GM19099 (cell line): ENCODE measurements around the gene UGDH.
A peak's percentile ranks its signal among the peaks of the same experiment; 100 is the strongest.

Source experiments
- POLR2A ChIP-seq: IDR thresholded peaks from 3 replicates; pipeline ENCODE4 v1.6.1; 2011; ENCODE audit warnings: low read depth; ENCODE audit not compliant: insufficient read length; ENCODE audit errors: extremely low read depth

UGDH gene

GRCh38 chr4:39476187-39476895 lies 50.9 kb downstream of the UGDH start:
- no peak for TF ChIP-seq POLR2A

DNA sequence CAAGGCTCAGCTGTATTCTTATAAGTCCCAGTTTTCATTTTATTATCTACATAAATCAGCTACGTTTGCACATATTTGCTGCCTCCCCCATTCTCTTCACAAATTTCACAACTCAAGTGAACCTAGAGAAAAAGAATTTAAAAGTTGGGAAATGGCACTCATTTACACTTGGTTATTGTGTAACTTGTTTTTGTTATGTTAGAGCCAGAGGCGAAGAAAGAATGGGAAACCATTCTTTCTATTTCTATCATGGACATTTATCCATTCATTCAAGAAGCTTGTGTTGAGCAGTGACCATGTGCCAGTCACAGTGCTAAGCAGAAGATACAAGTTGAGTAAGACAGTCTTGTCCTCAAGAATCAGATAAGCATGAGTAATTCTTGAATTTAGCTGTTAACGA lies 54.8 kb downstream of the UGDH start:
- no peak for TF ChIP-seq POLR2A

DNA sequence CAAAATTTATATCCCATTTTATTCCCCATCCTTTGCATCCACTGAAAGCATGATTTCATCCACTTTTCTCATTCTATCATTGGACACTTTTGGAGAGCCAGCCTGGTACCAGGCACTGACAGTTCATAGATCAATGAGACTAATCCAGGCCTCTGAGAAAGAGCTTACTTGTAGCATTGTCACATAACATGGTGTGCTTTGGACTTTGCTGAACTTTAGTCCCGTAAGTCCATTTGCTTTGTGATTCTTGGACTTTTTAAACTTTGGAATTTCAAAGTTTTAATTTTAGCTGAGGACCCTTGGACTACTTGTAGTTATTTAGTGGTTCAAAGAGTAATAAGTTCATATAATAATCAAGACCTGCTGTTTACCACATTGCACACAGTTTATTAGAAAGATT lies 56.8 kb downstream of the UGDH start:
- no peak for TF ChIP-seq POLR2A

- no peak for TF ChIP-seq POLR2A
Measured at GRCh38 chr4:39469429-39470077, 57.7 kb downstream of the UGDH start.

- no peak for TF ChIP-seq POLR2A
Measured at GRCh38 chr4:39467464-39467863, 59.8 kb downstream of the UGDH start.

DNA sequence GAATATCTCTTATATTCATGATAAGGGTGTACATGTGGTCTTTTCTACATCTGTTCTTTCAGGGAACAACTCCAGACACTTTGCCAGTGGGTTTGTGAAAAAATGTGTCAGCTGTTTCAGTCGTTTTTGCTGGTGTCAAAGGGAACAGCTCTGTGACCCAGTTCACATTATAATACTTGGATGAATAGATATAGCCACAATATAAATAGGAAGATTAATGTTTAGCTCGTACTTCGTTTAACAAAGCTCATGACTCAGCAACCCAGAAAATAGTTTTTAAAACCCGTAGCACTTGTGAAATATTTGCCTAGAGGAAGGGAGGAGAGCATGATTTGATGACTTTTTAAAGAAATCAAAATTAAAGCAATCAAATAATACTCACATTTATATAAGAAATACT lies 60.5 kb downstream of the UGDH start:
- no peak for TF ChIP-seq POLR2A

DNA sequence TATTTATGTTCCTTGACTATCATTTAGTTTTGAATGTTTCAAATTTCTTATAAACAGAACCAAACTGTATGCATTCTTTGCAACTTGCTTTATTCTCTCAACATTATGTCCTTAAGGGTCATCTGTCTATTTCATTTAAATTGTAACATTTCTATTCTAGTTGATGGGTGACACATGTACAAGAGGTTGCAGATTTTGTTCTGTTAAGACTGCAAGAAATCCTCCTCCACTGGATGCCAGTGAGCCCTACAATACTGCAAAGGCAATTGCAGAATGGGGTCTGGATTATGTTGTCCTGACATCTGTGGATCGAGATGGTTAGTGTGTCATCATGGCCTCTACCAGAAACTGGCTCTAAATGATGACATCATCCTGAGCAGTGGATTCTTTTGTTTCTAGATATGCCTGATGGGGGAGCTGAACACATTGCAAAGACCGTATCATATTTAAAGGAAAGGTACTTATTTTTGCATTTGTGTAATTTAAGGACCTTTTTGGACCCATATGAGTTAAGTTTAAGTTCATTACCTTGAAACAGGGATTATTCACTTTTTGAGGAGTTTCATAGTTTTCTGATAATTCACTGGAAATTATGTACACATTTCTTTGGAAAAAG lies 62.2 kb downstream of the UGDH start:
- no peak for TF ChIP-seq POLR2A

DNA sequence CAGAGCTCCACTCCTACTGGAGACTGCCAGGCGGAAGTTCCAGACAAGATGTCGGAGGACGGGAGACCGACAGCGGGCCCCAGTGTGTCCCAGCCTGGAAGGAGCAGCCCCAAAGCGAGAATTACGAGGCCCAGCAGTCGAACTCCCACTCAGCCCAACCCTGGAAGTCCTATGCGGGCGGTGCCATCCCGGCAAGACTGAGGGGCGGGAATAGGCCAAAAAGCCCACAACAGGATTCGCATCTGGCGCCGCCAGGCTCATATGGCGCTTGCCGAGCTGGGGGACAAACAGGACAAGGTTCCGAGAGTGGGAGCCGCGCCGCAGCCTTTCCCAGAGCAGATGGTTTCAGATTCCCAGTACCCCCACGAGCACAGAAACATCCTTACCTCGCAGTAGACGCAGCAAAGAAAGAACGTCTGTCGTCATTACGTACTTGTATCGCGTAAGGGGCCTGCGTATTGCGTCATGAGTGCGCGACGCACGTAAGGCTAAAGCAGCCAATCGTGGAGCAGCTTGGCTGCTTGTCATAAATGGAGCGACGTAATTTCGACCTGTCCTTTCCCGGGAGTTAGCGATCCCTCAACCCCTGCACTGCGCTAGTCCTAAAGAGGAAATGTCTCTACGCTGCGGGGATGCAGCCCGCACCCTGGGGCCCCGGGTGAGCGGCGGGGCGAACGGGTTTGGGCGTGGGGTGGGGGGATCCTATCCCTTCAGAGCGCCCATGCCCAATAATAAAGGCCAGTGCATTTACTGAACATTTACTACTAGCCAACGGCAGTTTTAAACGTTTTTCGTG lies 68.5 kb downstream of the UGDH start, which contains the start of the genes LIAS and RPL9:
Gene LIAS (plus strand): TSS at position 552 of the 796 bp plus-strand sequence. CDS start 62 bp downstream, at position 614.
Gene RPL9 (minus strand): TSS at position 418 of the 796 bp plus-strand sequence. CDS start 483 bp downstream, outside the sequence.
- TF ChIP-seq POLR2A = peak; percentile 98

GRCh38 chr4:39456946-39457763 lies 70.1 kb downstream of the UGDH start:
- no peak for TF ChIP-seq POLR2A

GRCh38 chr4:39455486-39455885 lies 71.8 kb downstream of the UGDH start:
- TF ChIP-seq POLR2A = no peak

DNA sequence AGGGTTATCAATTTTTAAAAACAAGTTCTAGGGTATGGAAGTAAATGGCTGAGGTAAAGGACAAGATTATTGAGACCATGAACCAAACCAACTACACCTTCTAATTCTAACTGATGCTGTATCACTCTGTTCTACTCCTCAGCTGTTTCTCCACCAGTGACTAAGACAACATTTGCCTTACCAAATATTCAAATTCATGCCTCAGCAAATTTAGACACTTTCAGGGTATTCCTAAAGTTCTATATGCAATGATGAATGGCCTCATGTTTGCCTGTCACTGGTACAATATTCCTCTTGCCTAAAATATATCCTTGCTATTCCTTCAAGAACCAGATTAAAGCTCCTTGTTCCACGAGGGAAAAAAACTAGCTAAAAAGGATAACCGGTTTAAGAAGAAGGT lies 73.5 kb downstream of the UGDH start:
- no peak for TF ChIP-seq POLR2A

DNA sequence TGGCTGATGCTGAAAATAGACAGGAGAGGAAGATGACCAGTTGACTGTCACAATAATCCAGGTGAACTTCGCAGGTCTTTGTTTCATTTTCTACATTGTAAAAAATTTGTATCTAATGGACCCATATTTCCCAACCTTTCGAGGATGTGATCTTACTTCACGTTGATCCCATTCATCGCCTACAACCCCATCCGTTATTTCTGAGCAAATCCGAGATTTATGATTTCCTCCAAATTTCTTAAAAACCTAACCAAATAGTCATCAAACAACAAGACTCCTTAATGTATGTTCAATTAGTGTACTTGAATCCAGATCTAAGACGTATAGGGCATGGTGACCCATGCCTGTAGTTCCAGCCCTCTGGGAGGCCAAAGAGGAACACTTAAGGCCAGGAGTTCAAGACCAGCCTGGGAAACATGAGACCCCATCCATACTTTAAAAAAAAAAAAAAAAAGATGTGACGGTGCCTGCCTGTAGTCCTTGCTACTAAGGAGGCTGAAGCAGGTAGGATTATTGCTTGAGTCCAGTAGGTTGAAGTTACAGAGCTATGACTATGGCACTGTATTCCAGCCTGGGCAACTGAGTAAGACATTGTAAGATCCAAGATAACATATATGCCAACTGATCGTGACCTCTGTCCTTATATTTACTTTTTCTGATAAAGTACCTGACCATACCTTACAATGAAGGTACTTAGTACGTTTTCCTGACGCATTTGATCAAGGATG lies 74.2 kb downstream of the UGDH start:
- no peak for TF ChIP-seq POLR2A

GRCh38 chr4:39452153-39452859 lies 74.9 kb downstream of the UGDH start:
- TF ChIP-seq POLR2A = peak; percentile 24

DNA sequence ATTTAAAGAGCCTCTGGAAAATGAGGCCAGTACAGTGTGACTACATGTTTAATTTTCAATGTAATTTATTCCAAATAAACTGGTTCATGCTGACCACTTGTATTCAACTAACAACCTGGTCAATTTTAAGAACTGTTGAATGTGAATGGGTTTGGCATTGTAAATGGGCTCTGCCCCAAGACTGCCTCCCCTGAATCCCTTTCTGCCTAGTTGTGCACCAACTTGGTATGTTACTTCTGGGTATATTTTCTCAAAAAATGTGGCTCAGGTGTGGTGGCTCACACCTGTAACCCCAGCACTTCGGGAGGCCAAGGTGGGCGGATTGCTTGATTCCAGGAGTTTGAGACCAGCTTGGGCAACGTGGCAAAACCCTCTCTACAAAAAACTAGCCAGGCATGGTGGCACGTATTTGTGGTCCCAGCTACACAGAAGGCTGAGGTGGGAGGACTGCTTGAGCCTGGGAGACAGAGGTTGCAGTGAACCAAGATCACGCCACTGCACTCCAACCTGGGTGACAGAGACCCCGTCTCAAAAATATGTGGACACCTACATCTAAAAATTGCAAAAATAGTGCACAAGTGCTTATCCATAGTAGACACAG lies 75.7 kb downstream of the UGDH start:
- TF ChIP-seq POLR2A = no peak
